ENCODE measurements around the gene CYP4F22.
"Not testable (repeated sequence)": the region's sequence is repeated elsewhere in the genome, so short reads cannot be mapped to it uniquely, and the experiment has no call there.

The CYP4F22 gene

GRCh38 chr19:15476325-15476724, 32.0 kb upstream of the CYP4F22 start:
- H3K9me3 Mint-ChIP-seq: no peaks in the 10 kb centered on the region
- H3K4me3 Mint-ChIP-seq: no peak overlapping the region
- H3K36me3 Mint-ChIP-seq (ENCODE audit: low read depth): no peaks in the 10 kb centered on the region
- peaks cover 9% of the 10 kb centered on the region for H3K4me1 Mint-ChIP-seq (ENCODE audit: low read depth)
- no peak for DNase-seq (ENCODE audit: low spot score)
- no peaks in the 10 kb centered on the region for H3K27me3 Mint-ChIP-seq (ENCODE audit: low read depth)
- H3K27ac Mint-ChIP-seq: no peak overlapping the region

GRCh38 chr19:15479391-15480345, 28.7 kb upstream of the CYP4F22 start, which contains the start of gene PGLYRP2:
Gene PGLYRP2, minus strand, starts transcription at chr19:15479501. Its CDS starts 130 bp downstream, at chr19:15479371.
- no peaks in the 10 kb centered on the region for H3K27me3 Mint-ChIP-seq (ENCODE audit: low read depth)
- no peaks in the 10 kb centered on the region for H3K9me3 Mint-ChIP-seq
- peaks cover 7% of the 10 kb centered on the region for H3K4me1 Mint-ChIP-seq (ENCODE audit: low read depth)
- peak within 1 kb of the TSS; percentile 34 for H3K27ac Mint-ChIP-seq
- H3K4me3 Mint-ChIP-seq: no peak within 1 kb of the TSS
- no peaks in the 10 kb centered on the region for H3K36me3 Mint-ChIP-seq (ENCODE audit: low read depth)
- DNase-seq (ENCODE audit: low spot score): no peak

GRCh38 chr19:15480996-15481395, 27.3 kb upstream of the CYP4F22 start:
- not testable (repeated sequence) for H3K4me3 Mint-ChIP-seq; DNase-seq (ENCODE audit: low spot score); H3K4me1 Mint-ChIP-seq (ENCODE audit: low read depth); H3K27me3 Mint-ChIP-seq (ENCODE audit: low read depth); H3K27ac Mint-ChIP-seq; H3K36me3 Mint-ChIP-seq (ENCODE audit: low read depth); H3K9me3 Mint-ChIP-seq

- not testable (repeated sequence) for H3K4me3 Mint-ChIP-seq; H3K27ac Mint-ChIP-seq; DNase-seq (ENCODE audit: low spot score); H3K27me3 Mint-ChIP-seq (ENCODE audit: low read depth); H3K9me3 Mint-ChIP-seq; H3K36me3 Mint-ChIP-seq (ENCODE audit: low read depth); H3K4me1 Mint-ChIP-seq (ENCODE audit: low read depth)
Measured at GRCh38 chr19:15485768-15486167, 22.6 kb upstream of the CYP4F22 start.

GRCh38 chr19:15487038-15487437, 21.3 kb upstream of the CYP4F22 start:
- Mint-ChIP-seq H3K27ac (no peak overlapping the region), H3K36me3 (ENCODE audit: low read depth) (no peaks in the 10 kb centered on the region), H3K4me1 (ENCODE audit: low read depth) (peaks cover 2% of the 10 kb centered on the region), H3K27me3 (ENCODE audit: low read depth) (no peaks in the 10 kb centered on the region), H3K4me3 (no peak overlapping the region), H3K9me3 (peaks cover 7% of the 10 kb centered on the region)
- no peak for DNase-seq (ENCODE audit: low spot score)

- Mint-ChIP-seq H3K9me3 (peaks cover 7% of the 10 kb centered on the region), H3K27ac (no peak overlapping the region), H3K4me3 (no peak overlapping the region), H3K27me3 (ENCODE audit: low read depth) (peaks cover 9% of the 10 kb centered on the region), H3K36me3 (ENCODE audit: low read depth) (no peaks in the 10 kb centered on the region), H3K4me1 (ENCODE audit: low read depth) (no peaks in the 10 kb centered on the region)
- no peak for DNase-seq (ENCODE audit: low spot score)
Measured at GRCh38 chr19:15488489-15489226, 19.7 kb upstream of the CYP4F22 start.

GRCh38 chr19:15495151-15495550, 13.2 kb upstream of the CYP4F22 start:
- H3K27ac Mint-ChIP-seq: no peak overlapping the region
- DNase-seq (ENCODE audit: low spot score): no peak
- H3K27me3 Mint-ChIP-seq (ENCODE audit: low read depth): peaks cover 12% of the 10 kb centered on the region
- no peaks in the 10 kb centered on the region for H3K36me3 Mint-ChIP-seq (ENCODE audit: low read depth)
- H3K9me3 Mint-ChIP-seq: no peaks in the 10 kb centered on the region
- H3K4me1 Mint-ChIP-seq (ENCODE audit: low read depth): peaks cover 8% of the 10 kb centered on the region
- no peak overlapping the region for H3K4me3 Mint-ChIP-seq

GRCh38 chr19:15498156-15498858, 10.0 kb upstream of the CYP4F22 start:
- no peak overlapping the region for H3K4me3 Mint-ChIP-seq
- H3K9me3 Mint-ChIP-seq: no peaks in the 10 kb centered on the region
- H3K27me3 Mint-ChIP-seq (ENCODE audit: low read depth): peaks cover 10% of the 10 kb centered on the region
- H3K27ac Mint-ChIP-seq: no peak overlapping the region
- no peaks in the 10 kb centered on the region for H3K36me3 Mint-ChIP-seq (ENCODE audit: low read depth)
- H3K4me1 Mint-ChIP-seq (ENCODE audit: low read depth): peaks cover 8% of the 10 kb centered on the region
- DNase-seq (ENCODE audit: low spot score): no peak

GRCh38 chr19:15498910-15499309, 9.4 kb upstream of the CYP4F22 start:
- H3K4me1 Mint-ChIP-seq (ENCODE audit: low read depth): peaks cover 8% of the 10 kb centered on the region
- peaks cover 9% of the 10 kb centered on the region for H3K27me3 Mint-ChIP-seq (ENCODE audit: low read depth)
- H3K36me3 Mint-ChIP-seq (ENCODE audit: low read depth): no peaks in the 10 kb centered on the region
- H3K9me3 Mint-ChIP-seq: no peaks in the 10 kb centered on the region
- no peak for DNase-seq (ENCODE audit: low spot score)
- H3K27ac Mint-ChIP-seq: no peak overlapping the region
- no peak overlapping the region for H3K4me3 Mint-ChIP-seq

- H3K27ac Mint-ChIP-seq: no peak overlapping the region
Measured at GRCh38 chr19:15501596-15501995, 6.7 kb upstream of the CYP4F22 start.

GRCh38 chr19:15502264-15502663, 6.1 kb upstream of the CYP4F22 start:
- Mint-ChIP-seq H3K27me3 (ENCODE audit: low read depth) (peaks cover 22% of the 10 kb centered on the region), H3K36me3 (ENCODE audit: low read depth) (no peaks in the 10 kb centered on the region), H3K27ac (no peak overlapping the region), H3K9me3 (no peaks in the 10 kb centered on the region), H3K4me1 (ENCODE audit: low read depth) (peaks cover 8% of the 10 kb centered on the region), H3K4me3 (no peak overlapping the region)
- no peak for DNase-seq (ENCODE audit: low spot score)

More at GRCh38 chr19:15501596-15501995, 6.7 kb upstream of the CYP4F22 start:
- no peaks in the 10 kb centered on the region for H3K9me3 Mint-ChIP-seq
- no peak for DNase-seq (ENCODE audit: low spot score)
- no peak overlapping the region for H3K4me3 Mint-ChIP-seq
- H3K27me3 Mint-ChIP-seq (ENCODE audit: low read depth): peaks cover 17% of the 10 kb centered on the region
- peaks cover 8% of the 10 kb centered on the region for H3K4me1 Mint-ChIP-seq (ENCODE audit: low read depth)
- H3K36me3 Mint-ChIP-seq (ENCODE audit: low read depth): no peaks in the 10 kb centered on the region

- Mint-ChIP-seq H3K27me3 (ENCODE audit: low read depth) (peaks cover 41% of the 10 kb centered on the region), H3K36me3 (ENCODE audit: low read depth) (no peaks in the 10 kb centered on the region), H3K4me1 (ENCODE audit: low read depth) (peaks cover 13% of the 10 kb centered on the region), H3K27ac (no peak overlapping the region), H3K9me3 (no peaks in the 10 kb centered on the region), H3K4me3 (no peak overlapping the region)
- no peak for DNase-seq (ENCODE audit: low spot score)
Measured at GRCh38 chr19:15506074-15506571, 2.2 kb upstream of the CYP4F22 start.

- Mint-ChIP-seq H3K9me3 (no peaks in the 10 kb centered on the region), H3K4me1 (ENCODE audit: low read depth) (peaks cover 13% of the 10 kb centered on the region), H3K27ac (no peak overlapping the region), H3K27me3 (ENCODE audit: low read depth) (peaks cover 38% of the 10 kb centered on the region), H3K36me3 (ENCODE audit: low read depth) (no peaks in the 10 kb centered on the region), H3K4me3 (peak overlapping the region; percentile 82)
- DNase-seq (ENCODE audit: low spot score): no peak
Measured at GRCh38 chr19:15507068-15508034, 974 bp upstream of the CYP4F22 start.
